Activated CD4-positive, alpha-beta T cell treated with anti-CD3 and anti-CD28 coated beads, Interleukin-2, amount 50 U/mL, for 1 hour (primary cell): ENCODE results near the gene CFAP57.
"Not testable (repeated sequence)": the region's sequence is repeated elsewhere in the genome, so short reads cannot be mapped to it uniquely, and the experiment has no call there.

Experiments
- DNase-seq: peaks from one replicate; pipeline ENCODE4 v3.0.0-alpha.2; 2020

CFAP57 gene

GRCh38 chr1:43177691-43178090, 5.6 kb downstream of the CFAP57 start:
- no peak for DNase-seq

- no peak for DNase-seq
These were observed 12.3 kb downstream of the CFAP57 start for GRCh38 chr1:43184388-43184787.

- no peak for DNase-seq
These were observed 12.9 kb downstream of the CFAP57 start for GRCh38 chr1:43184995-43185394.

- no peak for DNase-seq
These were observed 16.0 kb downstream of the CFAP57 start for GRCh38 chr1:43188106-43188505.

GRCh38 chr1:43194509-43194908, 22.4 kb downstream of the CFAP57 start:
- no peak for DNase-seq

GRCh38 chr1:43197343-43198127, 25.4 kb downstream of the CFAP57 start:
- DNase-seq: no peak

GRCh38 chr1:43199093-43199726, 27.1 kb downstream of the CFAP57 start:
- DNase-seq: no peak

GRCh38 chr1:43203859-43204258, 31.7 kb downstream of the CFAP57 start:
- no peak for DNase-seq

- DNase-seq: no peak
These were observed 32.3 kb downstream of the CFAP57 start for GRCh38 chr1:43204394-43204793.

- no peak for DNase-seq
These were observed 33.5 kb downstream of the CFAP57 start for GRCh38 chr1:43205671-43206070.

GRCh38 chr1:43206600-43207228, 34.6 kb downstream of the CFAP57 start:
- no peak for DNase-seq

- DNase-seq: no peak
These were observed 35.2 kb downstream of the CFAP57 start for GRCh38 chr1:43207229-43207853.

- not testable (repeated sequence) for DNase-seq
These were observed 36.1 kb downstream of the CFAP57 start for GRCh38 chr1:43208277-43208676.

- DNase-seq: no peak
These were observed 42.6 kb downstream of the CFAP57 start for GRCh38 chr1:43214501-43215444.

GRCh38 chr1:43217747-43218146, 45.6 kb downstream of the CFAP57 start:
- DNase-seq: no peak

GRCh38 chr1:43220905-43221778, 49.0 kb downstream of the CFAP57 start:
- DNase-seq: no peak

- no peak for DNase-seq
These were observed 49.7 kb downstream of the CFAP57 start for GRCh38 chr1:43221797-43222196.

- DNase-seq: no peak
These were observed 50.7 kb downstream of the CFAP57 start for GRCh38 chr1:43222879-43223278.

GRCh38 chr1:43225168-43225567, 53.0 kb downstream of the CFAP57 start:
- no peak for DNase-seq

- peak; percentile 87 for DNase-seq
These were observed 55.1 kb downstream of the CFAP57 start for GRCh38 chr1:43227143-43227764.
